Measurements from ENCODE around the gene PLAA. TPM values are rescaled to one million over a fixed set of nuclear protein-coding genes. Genes with fewer than 3 reads are reported as not detected.

The PLAA gene
- total RNA-seq (2014; rRNA removed; shearing (Covaris generic)), result 14.7 and 22.3 TPM in 2 replicates
- polyA plus RNA-seq (2014; cell fraction: nucleus; rRNA removed), result 12.7 and 24.3 TPM in 2 replicates

DNA sequence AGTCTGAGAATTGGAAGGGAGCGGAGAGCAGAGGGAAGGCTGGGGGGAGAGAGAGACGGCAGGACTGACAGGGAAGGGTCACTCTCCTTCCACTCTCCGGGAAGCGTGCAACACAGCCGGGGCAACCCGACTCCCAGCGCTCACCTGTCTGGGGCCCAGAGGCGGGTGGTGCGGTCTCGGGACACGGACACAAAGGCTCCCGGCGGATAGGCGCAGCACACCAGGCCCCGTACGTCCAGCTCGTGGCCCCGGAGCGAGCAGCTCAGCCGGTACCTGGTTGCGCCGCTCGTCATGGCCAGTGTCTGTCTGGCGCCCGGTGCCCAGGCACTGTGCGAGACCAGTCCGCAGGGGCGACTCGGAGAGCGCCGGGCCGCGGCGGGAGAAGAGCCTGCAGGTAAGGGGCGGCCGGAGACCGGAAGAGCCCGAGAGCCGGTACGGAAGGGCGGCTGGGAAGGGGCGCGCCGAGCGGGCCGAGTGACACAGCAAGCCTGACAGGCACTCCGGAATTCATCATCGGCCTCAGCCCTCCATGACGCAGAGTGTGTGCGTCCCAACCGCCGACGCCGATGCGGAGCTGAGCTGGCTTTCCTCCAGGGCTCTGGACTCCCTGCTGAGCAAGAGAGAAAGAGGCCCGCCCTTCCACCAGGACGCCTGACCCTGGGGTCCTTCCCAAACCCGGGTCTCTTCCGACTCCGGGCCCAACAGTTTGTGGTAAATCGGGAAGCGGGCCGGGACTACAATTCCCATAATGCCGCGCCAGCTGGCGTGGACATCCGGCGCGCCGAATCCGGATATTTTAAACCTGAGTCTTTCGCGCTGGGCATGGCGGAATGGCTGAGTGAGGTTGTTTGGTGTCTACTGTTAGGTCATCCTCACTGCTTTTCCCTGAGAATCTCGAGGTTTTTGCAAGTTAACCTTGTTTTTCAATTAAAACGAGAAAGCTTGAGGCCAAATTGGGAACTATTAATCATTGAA lies at the start of gene PLAA:
TSS of gene PLAA (minus strand) at position 490 of the 975 bp plus-strand sequence. CDS start at position 293, 197 bp downstream.
- peak; percentile 88 for DNase-seq (ENCODE audit: extremely low read depth, low read depth)

DNA sequence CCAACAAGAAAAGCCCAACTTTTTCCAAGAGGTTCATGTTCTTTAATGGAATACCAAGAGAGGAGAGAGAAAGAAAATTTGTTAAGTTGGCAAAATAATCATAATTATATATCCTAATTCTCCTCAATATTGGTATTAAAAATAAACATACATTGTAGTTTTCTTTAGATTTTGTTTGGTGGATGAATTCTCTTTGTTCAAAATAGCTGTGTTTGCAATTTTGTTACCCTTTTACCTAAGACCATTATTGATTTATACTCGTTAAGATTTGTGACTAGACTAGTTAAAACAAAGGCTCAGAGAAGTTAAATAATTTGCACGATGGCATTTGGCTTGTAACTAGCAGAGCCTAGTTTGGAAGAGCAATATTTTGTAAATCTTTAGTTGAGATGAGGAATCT lies 48.8 kb upstream of the PLAA start:
- DNase-seq (ENCODE audit: extremely low read depth, low read depth), result no peak

DNA sequence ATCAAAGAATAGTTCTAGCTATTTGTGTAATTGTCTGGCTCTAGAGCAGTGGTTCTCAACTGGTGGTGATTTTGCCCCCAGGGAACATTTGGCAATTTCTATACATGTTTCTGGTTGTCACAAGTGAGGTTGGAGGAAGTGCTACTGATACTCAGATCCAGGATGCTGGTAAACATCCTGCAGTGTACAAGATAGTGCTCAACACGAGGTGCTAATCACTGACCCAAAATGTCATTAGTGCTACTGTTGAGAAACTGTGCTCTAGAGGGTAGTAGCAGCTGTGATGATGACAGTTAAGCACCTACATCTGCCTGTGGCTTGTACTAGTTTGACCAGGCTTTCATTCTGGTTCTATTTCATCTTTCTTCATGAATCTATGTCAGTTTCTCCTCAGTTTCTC lies 36.3 kb upstream of the PLAA start:
- DNase-seq (ENCODE audit: extremely low read depth, low read depth), result no peak

DNA sequence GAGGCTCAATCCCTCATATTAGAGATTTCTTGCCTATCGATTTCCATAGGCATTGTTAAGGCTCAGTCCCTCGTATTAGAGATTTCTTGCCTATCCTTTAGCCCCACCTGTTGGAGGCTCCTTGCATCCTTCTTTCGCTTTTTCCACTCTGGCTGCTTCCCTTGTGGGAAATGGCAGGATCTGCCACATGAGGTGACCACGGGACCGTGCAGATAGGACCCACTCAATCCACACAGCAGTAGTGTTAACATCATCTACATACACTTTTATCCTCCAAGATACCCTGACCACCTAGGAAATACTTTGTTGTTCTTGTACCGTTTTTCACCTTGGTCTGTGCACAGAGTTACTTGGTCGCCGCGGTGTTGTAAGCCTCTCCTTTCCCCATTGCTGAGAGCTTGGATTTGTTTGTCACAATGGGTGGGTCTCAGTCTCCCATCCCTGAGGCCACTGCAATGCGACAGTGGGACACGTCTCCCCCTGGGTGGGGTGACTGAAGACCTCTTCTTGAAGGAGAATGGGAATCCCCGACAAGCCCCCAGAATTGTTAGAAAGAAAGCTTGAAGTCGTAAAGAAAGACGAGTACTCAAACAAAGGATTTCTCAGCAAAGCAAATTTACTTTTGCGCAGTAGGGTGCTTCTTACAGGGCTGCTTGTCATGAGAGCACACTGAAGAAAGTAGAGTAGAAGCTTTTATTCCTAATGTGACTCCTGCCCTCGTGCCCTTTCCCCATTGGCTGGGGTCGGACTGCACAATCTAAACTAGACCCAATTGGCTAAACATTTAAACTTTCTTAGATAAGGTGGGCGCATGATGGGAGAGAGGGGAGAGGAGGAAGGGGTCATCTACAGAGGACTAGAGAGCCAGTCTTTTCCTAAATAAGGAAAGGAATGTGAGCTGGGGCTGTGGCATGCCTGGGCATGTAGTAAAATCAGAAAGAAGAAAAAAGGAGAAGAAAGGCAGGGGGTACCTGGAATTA lies 29.0 kb upstream of the PLAA start:
- peak; percentile 56 for DNase-seq (ENCODE audit: extremely low read depth, low read depth)

DNA sequence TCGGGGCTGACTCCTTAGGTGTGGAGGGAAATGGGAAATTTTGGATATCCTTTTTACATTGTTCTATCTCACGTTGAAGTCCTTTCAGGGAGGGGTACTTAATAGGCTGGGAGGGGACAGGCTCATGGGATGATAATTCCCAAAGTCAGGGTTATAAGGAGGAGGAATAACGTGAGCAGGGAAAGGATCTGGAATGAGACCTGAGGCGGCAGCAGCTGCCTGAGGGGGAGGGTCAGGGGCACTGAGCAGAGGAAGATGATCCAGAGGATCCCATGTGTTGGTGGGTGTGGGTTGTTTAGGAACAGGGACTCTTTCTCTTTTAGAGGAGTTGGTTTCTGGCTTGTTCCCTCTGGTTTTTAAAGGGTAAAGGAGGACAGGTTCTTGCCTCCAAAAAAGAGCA lies 27.9 kb upstream of the PLAA start:
- DNase-seq (ENCODE audit: extremely low read depth, low read depth), result no peak

DNA sequence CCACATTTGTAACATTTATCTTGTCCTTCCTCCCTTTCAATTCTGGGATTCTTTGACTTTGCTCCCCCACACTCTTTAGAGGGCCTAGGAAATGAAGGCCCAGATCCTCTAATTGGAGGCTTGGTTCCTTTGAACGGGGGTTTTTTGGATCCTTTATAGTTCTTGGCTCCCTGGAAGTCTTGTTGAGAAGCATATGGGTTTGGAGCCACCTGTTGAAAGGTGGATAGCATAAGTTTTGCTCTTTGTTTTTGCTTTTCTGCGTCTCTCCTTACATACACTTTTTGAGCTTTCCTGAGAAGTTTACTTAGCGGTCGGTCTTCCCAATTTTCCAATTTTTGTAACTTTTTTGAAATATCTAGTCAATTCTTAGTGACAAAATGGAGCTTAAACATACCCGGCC lies 26.9 kb upstream of the PLAA start:
- no peak for DNase-seq (ENCODE audit: extremely low read depth, low read depth)

DNA sequence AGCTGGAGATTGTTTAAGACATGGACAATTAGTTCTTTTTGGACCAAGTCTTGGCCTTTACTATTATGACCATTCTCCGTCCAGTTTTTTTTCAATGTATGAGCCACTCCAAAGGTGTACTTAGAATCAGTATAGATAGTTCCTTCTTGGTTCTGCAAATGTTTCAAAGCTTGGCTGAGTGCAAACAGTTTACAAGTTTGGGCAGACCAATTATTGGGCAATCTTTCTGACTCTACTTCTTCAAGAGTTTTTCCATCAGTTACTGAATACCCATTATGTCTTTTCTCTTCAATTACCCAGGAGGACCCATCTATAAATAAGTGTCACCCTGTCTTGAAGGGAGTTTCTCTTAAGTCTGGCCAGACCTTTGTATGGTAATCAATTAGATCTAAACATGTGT lies 24.7 kb upstream of the PLAA start:
- no peak for DNase-seq (ENCODE audit: extremely low read depth, low read depth)

DNA sequence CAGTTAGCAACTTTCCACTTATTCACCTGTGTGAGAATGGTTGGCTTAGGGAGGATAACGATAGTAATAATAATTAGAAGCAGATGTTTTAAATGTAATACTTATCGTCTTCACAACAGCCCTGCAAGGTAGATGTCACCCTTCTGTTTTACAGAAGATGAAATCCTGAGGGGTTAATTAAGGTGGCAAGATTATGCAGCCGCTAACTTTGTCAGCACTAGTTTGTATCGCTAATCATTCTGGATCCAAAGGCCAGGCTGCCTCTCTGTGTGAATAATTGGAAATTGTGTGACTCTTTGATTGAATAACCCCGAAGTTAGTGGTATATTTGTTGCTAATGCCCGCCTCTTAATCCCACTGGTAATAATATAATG lies 9.8 kb upstream of the PLAA start:
- no peak for DNase-seq (ENCODE audit: extremely low read depth, low read depth)

DNA sequence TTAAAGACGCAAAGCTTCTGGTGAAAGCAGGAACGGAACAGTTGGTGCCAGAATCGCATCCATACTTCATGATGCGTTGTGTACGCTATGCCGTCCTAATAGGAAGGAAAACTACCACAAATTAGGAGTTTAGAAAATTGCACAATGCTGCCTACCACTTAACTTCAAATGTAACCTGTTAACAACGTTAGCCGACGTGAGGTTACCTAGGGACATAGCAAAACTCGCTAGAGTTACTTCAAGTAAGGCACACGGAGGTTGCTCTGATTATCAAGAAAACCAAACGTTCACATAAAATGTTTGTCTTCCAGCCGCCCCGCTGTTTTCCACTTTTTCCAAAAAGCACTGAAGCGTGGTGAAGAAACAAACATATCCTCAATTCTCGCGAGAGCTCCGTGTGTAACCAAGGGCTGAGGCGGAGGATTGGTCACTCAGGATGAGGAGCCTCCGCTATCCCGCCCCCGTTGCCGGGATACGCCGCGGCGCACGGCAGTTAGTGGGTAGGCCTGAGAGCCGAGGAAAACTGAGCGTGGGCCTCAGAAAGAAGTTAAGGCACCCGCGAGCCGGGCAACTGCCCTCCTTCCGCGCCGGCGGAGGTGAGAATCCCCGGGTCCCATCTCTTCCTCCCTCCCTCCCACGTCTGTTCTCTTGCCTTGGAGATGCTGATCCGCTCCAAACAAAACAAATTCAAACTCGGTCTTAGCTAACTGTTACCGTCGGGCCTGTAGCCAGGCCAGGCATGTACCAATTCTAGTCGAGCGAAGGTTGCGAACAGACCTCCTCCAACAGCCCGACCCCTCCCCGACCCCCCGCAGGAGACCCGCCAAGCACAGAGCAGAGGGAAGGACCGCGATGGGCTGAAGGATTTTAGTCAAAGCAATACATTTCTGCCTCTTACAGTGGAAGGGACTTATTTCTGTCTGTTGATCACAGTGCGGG lies 9.1 kb upstream of the PLAA start, which contains the start of gene IFT74:
TSS of gene IFT74 (plus strand) at position 492 of the 939 bp plus-strand sequence. CDS start 5,556 bp downstream, outside the sequence.
- DNase-seq (ENCODE audit: extremely low read depth, low read depth), result peak; percentile 95

DNA sequence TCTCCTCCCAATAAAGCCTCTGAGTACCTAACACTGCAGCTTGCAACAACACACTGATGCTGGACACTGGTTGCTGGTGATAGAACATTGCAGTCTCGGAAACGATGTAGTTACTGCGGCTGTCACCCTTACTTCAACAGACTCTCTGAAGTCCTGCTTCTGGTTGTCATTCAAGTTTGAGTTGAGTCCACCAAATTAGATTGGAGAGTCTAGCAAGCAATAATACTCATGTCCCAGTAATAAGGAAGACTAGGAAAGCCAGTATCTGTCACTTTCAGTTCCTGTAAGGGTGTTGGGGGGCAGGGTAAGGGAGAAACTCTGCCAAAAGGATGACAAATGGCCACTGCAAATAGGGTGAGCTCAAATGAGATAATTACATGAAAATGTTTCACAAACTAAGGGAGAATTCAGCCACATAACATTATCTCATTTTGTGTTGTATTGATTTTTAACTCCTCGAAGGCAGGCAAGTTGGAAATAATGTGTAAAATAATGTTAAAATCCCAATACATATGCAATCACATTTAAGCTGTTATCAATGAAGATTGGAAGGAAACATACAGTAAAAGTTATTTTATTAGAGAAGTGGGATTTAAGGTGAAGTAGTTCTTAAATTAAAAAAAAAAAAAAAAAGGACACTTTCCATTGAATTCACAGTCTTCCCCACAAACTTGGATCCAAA lies 8.3 kb upstream of the PLAA start:
- no peak for DNase-seq (ENCODE audit: extremely low read depth, low read depth)

DNA sequence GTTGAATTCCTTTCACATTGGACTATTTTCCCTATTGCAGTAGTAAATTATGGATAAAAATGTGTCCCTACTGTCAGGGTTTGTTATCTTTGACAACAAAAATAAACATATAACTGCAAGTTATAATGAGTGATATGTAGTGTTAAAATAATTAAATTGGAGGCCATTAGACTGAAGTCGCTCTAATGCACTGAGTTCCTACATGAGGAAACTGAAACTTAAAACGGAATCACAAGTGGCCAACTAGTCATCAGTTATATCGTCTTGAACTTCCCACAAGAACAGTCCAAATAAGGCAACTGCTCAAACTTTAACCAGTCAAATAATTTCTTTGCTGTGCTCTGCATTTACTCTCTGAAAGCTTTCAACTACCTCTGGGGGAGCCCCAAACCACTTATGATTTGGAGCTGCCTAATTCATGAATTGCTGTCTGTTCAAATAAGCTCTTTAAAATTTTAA lies 7.0 kb upstream of the PLAA start:
- no peak for DNase-seq (ENCODE audit: extremely low read depth, low read depth)

DNA sequence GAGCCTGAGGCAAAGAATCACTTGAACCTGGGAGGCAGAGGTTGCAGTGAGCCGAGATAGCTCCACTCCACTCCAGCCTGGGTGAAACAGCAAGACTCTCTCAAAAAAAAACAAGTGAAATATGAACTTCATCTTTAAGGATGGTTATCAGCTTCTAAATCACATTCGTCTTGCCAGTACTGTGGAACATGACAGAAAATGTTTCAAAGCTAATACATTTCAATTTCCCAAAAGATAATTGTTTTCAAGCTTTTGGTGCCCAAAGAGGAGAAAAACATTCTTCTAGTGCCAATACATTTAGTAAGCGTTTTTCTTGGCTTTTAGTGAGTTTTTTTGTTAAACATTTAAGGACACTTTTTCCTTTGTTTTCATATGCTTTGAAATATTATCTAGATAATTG lies 4.8 kb upstream of the PLAA start:
- DNase-seq (ENCODE audit: extremely low read depth, low read depth), result no peak

DNA sequence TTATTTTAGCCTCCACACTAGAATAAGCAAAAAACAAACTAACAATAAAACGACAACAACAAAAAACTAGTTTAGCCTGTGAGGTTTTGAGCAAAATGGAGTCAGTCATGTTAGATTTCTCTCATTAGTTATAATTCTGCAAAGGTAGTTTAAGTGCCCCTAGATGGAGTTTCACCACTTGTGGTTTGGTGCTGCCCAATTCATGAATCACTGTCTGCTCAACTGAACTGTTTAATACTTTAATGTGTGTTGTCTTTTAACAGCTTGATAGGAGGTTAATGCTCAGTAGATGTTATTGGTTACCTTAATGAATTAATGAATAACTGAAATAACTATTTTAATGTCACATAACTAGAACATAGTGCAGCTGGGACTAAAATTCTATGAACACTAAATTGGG lies 3.5 kb upstream of the PLAA start:
- DNase-seq (ENCODE audit: extremely low read depth, low read depth), result no peak

DNA sequence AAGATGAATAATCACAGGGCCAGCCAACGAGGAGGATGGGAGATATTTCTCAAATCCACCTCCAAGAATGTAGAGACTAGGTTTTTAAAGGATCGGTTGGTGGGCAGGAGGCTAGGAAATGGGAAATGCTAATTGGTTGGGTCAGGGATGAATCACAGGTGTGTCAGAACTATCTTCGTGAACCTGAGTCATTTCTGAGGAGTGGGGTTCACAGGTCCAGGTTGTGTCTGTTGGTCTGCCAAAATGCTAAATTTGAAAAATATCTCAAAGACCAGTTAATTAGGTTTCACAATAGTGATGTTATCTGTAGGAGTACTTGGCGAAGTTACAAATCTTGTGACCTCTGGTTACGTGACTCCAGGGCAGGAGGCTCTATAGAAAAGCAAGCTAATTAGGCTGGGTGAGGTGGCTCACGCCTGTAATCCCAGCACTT lies 2.6 kb upstream of the PLAA start:
- no peak for DNase-seq (ENCODE audit: extremely low read depth, low read depth)

DNA sequence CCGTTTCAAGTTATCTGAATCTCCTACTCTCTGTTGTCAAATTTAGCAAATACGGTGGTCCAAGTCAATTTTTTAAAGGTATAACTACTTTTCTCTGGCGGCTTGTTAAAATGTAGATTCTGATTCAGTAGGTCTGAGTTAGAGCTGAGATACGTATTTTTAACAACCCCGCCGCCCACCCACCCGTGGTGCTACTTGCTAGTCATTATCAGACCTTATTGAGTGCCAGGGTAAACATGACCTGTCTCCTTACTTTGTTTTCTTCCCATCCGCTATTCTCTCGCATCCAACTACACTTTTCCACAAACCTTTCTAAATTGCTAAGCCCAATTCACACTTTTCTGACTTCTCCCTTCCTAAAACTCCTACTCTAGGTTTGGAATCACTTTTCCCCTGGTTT lies 694 bp upstream of the PLAA start:
- DNase-seq (ENCODE audit: extremely low read depth, low read depth), result no peak

DNA sequence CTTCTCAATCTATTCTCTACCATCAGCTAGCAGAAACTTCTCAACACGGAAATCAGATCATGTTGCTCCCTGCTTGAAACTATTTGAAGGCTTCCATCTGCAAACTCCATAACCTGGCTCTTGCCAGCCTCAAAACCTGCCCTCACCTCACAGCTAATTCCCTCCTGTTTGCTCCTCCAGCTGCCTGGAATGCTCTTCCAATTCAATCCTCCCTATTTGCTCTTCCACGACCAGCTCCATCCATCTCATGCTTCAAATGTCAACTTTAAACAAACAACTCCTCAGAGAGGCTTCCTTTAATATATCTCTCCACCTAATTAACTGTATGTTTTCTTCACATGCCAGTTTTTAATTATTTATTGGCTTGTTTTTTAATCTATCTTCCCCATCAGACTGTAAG lies 1.5 kb downstream of the PLAA start:
- DNase-seq (ENCODE audit: extremely low read depth, low read depth), result no peak

DNA sequence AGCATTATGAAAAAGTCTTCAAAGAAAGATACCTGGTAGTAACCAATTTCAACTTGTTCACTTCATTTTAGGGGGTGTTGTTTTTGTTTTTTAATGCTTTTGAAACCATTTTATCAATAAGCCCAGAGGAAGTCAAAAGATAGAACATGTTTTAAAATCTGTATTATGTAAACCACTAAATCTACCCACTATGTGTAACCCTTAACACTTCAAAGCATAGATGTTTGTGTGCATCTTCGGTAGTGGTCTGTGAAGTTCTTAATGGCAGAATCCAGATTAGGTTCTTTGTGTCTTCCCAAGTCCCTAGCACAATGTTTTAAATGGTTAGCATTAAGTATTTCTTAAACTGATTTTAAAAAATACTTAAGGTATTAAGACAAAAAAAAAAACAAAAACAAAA lies 6.3 kb downstream of the PLAA start:
- DNase-seq (ENCODE audit: extremely low read depth, low read depth), result no peak

DNA sequence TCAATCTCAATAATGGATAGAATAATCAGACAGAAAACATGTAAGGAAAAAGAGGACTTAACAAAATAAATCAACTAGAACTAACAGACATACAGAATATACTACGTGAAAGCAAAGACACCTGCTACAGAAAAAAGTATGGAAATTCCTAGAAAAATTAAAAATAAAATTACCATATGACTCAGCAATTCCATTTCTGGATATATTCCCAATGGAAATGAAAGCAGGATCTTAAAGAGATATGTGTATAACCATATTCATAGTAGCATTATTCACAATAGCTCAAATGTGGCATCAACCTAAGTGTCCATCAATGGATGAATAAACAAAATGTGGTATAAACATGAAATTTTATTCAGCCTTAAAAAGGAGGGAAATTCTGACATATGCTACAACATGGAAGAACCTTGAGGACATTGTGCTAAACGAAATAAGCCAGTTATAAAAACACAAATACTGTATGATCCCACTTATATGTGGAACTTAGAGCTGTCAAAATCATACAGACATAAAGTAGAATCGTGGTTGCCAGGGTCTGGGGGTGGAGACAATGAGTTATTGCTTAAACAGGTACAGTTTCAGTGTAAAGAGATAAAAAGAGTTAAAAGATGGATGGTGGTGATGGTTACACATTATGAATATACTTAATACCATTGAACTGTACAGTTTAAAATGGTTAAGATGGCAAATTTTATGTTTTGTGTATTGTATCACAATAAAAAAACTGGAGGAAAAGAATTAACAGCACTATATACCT lies 6.9 kb downstream of the PLAA start:
- DNase-seq (ENCODE audit: extremely low read depth, low read depth), result no peak
